Measurements from ENCODE around the gene CMTM1. TPM values are rescaled to one million over a fixed set of nuclear protein-coding genes. Genes with fewer than 3 reads are reported as not detected.

CMTM1 gene
- polyA plus RNA-seq, 1 donor (not counting 4 experiments of a cell fraction or from before 2014, with no cell fraction given): 0.24 TPM

DNA sequence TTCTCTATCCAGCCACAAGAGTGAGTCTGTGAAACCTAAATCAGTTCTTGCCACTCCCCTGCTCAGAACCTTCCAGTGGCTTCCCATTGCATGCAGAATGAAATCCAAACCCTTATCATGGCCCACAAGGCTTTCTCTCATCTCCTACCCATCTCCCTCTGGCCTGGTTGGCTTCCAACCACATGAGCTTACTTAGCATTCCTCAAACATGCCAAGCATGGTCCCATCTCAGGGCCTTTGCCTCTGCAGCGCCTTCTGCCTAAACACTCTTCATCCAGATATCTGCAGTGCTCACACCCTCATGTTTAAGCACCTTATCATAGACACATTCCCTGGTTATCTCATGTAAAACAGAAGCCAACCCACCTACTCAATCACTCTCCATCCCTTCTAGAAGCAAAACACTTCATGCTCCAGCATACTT is 31.9 kb upstream of the CMTM1 start:
- H3K79me2 ChIP-seq (ENCODE audit: control insufficient read depth, insufficient read depth, low read length): no peaks in the 10 kb centered on the region
- H3K4me3 ChIP-seq (ENCODE audit: control insufficient read depth in 2 of 3, extremely low read depth in 1 of 3, insufficient read depth in 2 of 3, low read depth in 1 of 3, low read length in 3 of 3): no peak overlapping the region
- dilution Hi-C loops (cut with MboI; ENCODE audit: extremely low pct_ligation_motif_present, low sequenced_read_pairs): no loop called here
- H3K27ac ChIP-seq (ENCODE audit: control insufficient read depth, insufficient read depth, low read length): no peak overlapping the region
- FAIRE-seq (no peak), DNase-seq (ENCODE audit: low read depth, low spot score) (no peak)
- TF ChIP-seq, protein P1, sequence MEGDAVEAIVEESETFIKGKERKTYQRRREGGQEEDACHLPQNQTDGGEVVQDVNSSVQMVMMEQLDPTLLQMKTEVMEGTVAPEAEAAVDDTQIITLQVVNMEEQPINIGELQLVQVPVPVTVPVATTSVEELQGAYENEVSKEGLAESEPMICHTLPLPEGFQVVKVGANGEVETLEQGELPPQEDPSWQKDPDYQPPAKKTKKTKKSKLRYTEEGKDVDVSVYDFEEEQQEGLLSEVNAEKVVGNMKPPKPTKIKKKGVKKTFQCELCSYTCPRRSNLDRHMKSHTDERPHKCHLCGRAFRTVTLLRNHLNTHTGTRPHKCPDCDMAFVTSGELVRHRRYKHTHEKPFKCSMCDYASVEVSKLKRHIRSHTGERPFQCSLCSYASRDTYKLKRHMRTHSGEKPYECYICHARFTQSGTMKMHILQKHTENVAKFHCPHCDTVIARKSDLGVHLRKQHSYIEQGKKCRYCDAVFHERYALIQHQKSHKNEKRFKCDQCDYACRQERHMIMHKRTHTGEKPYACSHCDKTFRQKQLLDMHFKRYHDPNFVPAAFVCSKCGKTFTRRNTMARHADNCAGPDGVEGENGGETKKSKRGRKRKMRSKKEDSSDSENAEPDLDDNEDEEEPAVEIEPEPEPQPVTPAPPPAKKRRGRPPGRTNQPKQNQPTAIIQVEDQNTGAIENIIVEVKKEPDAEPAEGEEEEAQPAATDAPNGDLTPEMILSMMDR (optimal IDR thresholded peaks at IDR 0.05 in 1 of 3, IDR thresholded peaks at IDR 0.05 in 1 of 3, conservative IDR thresholded peaks at IDR 0.05 in 1 of 3; ENCODE audit: extremely low read depth in 1 of 3, insufficient read depth in 2 of 3, low read length in 3 of 3): no peak
- TF ChIP-seq EZH2 (IDR thresholded peaks at IDR 0.05; ENCODE audit: low read length): no peak
- no peaks in the 10 kb centered on the region for H4K20me1 ChIP-seq (ENCODE audit: control insufficient read depth, extremely low read depth, insufficient read depth, low read length)
- H2AFZ ChIP-seq (ENCODE audit: control insufficient read depth, low read length): no peak overlapping the region
- H3K9me3 ChIP-seq (ENCODE audit: control insufficient read depth, low read depth, low read length): no peaks in the 10 kb centered on the region
- peaks cover 15 to 23% of the 10 kb centered on the region in 2 experiments for H3K36me3 ChIP-seq (ENCODE audit: control insufficient read depth in 2 of 2, extremely low read depth in 1 of 2, insufficient read depth in 2 of 2, low read length in 2 of 2)
- H3K9ac ChIP-seq (ENCODE audit: control insufficient read depth, extremely low read depth, insufficient read depth, low read length): no peak overlapping the region
- no peaks in the 10 kb centered on the region for H3K4me1 ChIP-seq (ENCODE audit: control insufficient read depth, extremely low read depth, insufficient read depth, low read length)
- no peaks in the 10 kb centered on the region for H3K9me1 ChIP-seq (ENCODE audit: control insufficient read depth, extremely low read depth, insufficient read depth, low read length)
- no peaks in the 10 kb centered on the region for H3K27me3 ChIP-seq (ENCODE audit: control insufficient read depth, extremely low read depth, insufficient read depth, low read length)
- H3K4me2 ChIP-seq (ENCODE audit: control insufficient read depth, extremely low read depth, insufficient read depth, low read depth, low read length): no peak overlapping the region

DNA sequence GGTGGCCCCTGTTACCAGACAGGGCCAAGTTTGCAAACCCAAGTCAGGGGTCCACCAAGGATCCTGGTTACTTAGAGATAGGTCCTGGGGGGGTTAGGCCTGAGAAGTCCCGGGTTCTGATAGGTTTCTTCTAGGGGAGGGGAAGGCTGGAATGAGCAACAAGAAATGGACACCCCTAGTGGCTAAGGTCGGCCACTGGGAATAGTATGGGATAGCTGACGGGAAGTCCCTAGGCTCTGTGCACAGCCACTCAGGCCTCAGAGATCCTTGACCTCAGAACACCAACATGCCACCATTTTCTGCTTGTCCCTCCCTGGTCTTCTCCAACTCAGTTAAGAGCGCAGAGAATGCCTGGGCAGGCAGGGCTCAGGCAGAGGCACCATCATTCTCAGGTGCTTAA is 29.7 kb upstream of the CMTM1 start:
- Histone ChIP-seq H3K9me3 (ENCODE audit: control insufficient read depth, low read depth, low read length) (no peaks in the 10 kb centered on the region), H3K79me2 (ENCODE audit: control insufficient read depth, insufficient read depth, low read length) (no peaks in the 10 kb centered on the region), H3K4me2 (ENCODE audit: control insufficient read depth, extremely low read depth, insufficient read depth, low read depth, low read length) (no peak overlapping the region), H3K9me1 (ENCODE audit: control insufficient read depth, extremely low read depth, insufficient read depth, low read length) (no peaks in the 10 kb centered on the region), H3K27ac (ENCODE audit: control insufficient read depth, insufficient read depth, low read length) (no peak overlapping the region), H3K27me3 (ENCODE audit: control insufficient read depth, extremely low read depth, insufficient read depth, low read length) (no peaks in the 10 kb centered on the region), H3K4me1 (ENCODE audit: control insufficient read depth, extremely low read depth, insufficient read depth, low read length) (no peaks in the 10 kb centered on the region), H3K36me3 (ENCODE audit: control insufficient read depth in 2 of 2, extremely low read depth in 1 of 2, insufficient read depth in 2 of 2, low read length in 2 of 2) (peaks cover 6 to 18% of the 10 kb centered on the region in 2 experiments), H2AFZ (ENCODE audit: control insufficient read depth, low read length) (no peak overlapping the region), H4K20me1 (ENCODE audit: control insufficient read depth, extremely low read depth, insufficient read depth, low read length) (no peaks in the 10 kb centered on the region), H3K4me3 (ENCODE audit: control insufficient read depth in 2 of 3, extremely low read depth in 1 of 3, insufficient read depth in 2 of 3, low read depth in 1 of 3, low read length in 3 of 3) (no peak overlapping the region), H3K9ac (ENCODE audit: control insufficient read depth, extremely low read depth, insufficient read depth, low read length) (no peak overlapping the region)
- FAIRE-seq (no peak), DNase-seq (ENCODE audit: low read depth, low spot score) (no peak)
- TF ChIP-seq EZH2 (IDR thresholded peaks at IDR 0.05; ENCODE audit: low read length): no peak
- TF ChIP-seq, protein P1 (optimal IDR thresholded peaks at IDR 0.05 in 1 of 3, IDR thresholded peaks at IDR 0.05 in 1 of 3, conservative IDR thresholded peaks at IDR 0.05 in 1 of 3; ENCODE audit: extremely low read depth in 1 of 3, insufficient read depth in 2 of 3, low read length in 3 of 3): no peak
- dilution Hi-C loops (cut with MboI; ENCODE audit: extremely low pct_ligation_motif_present, low sequenced_read_pairs): no loop called here
